Measurements from ENCODE around the gene NEK6.

NEK6 gene

GRCh38 chr9:124257844-124258606 is at the start of gene NEK6:
Gene NEK6, plus strand, starts transcription at chr9:124257949. Its CDS starts 44,016 bp downstream, at chr9:124301965.
- DNase-seq (ENCODE audit: low spot score), result peak; percentile 77

DNA sequence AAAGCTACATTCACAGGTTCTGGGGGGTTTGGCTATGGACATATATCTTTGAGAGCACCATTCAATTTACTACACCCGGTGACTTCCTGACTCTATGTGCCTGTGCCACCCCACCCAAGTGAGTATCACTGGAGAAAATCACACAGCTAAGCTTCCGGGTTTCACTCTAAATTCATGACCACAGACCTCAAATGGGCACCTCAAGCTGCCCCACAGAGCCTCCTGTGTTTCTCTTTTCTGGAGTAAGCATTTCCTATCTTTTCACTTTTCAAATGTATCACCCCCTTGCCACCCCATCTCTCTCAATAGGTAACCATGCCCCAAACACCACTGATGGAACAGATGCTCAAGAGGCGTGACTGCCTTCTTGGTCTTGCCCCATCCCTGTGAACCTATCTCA is 49.2 kb upstream of the NEK6 start:
- no peak for DNase-seq (ENCODE audit: low spot score)

- no peak for DNase-seq (ENCODE audit: low spot score)
Observed at GRCh38 chr9:124209279-124209678, 48.5 kb upstream of the NEK6 start.

DNA sequence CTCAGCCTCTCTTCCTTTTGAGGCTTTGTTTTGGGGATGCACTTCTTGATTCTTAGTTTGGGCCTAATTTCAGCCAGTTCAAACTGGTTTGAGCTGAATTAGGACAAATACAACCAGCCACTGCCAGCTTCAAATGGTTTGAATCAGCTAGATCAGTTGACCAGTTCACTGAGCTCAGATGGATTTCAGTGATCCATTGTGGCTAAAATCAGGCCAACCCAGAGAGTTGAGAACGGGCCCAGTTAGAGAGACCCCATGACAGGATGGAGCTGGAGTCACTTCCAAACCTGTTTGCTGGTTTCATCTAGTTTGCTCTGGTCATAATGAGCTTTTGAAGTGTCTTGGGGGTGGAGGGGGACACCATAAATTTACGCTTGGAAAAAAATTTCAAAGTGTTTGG is 48.0 kb upstream of the NEK6 start:
- no peak for DNase-seq (ENCODE audit: low spot score)

GRCh38 chr9:124210697-124211096 is 47.1 kb upstream of the NEK6 start:
- DNase-seq (ENCODE audit: low spot score), result no peak

DNA sequence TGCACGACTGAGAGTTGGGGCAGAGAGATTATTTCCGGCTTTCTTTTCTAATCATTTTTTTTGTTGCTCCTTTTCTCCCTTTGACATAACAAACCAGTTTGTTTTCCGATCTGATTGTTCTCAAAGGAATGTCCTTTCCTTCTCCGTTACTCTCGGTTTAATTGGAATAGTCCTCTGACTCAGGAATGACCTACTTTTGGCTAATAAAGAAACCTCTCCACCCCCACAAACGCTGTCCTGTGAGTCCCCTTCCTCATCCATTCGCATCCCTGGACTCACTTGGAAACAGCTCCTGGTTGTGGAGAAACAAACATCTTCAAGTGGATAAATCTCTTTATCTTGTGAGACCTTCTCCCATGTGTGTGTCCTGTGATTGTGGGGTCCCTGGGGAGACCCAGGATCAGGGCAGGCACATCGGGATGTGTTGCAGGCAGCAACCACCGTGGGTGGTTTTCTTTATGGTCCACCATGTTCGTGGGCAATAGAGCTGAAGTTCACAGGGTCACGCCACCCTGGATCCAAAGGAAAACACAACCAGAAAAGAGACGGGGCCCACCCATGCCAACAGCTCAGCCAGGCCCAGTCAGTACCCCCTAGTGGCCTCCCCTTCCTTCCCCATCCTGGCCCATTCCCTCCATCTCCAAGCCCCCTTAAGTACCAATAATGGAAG is 45.2 kb upstream of the NEK6 start:
- DNase-seq (ENCODE audit: low spot score), result peak; percentile 73

GRCh38 chr9:124213396-124213795 is 44.4 kb upstream of the NEK6 start:
- no peak for DNase-seq (ENCODE audit: low spot score)

- no peak for DNase-seq (ENCODE audit: low spot score)
Observed at GRCh38 chr9:124214116-124214515, 43.6 kb upstream of the NEK6 start.

- peak; percentile 6 for DNase-seq (ENCODE audit: low spot score)
Observed at GRCh38 chr9:124214596-124215367, 43.0 kb upstream of the NEK6 start.

DNA sequence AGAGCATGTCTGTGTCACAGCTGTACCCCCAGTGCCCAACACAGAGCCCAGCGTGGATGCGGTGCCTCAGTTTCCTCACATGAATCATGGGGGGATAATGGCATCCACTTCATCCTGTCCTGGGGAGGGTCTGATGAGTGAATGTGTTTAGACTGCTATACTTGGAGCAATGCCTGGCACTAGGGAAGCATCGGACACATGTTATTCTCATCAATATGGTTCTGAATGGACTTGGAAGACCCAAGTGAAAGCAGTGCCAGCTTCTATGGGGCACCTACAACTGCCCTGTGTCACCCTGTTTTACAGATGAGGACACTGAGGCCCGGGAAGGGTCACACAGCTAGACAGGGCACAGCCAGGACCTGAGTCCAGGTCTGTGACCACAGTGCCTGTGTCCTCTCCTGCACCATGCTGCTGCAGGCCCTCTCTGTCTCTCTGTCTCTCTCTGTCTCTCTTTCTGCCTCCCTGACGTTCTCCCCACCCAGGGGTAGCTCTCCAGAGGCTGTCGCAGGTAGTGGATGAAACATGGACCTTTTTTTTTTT is 42.3 kb upstream of the NEK6 start:
- DNase-seq (ENCODE audit: low spot score), result peak; percentile 5

- no peak for DNase-seq (ENCODE audit: low spot score)
Observed at GRCh38 chr9:124215956-124216355, 41.8 kb upstream of the NEK6 start.

DNA sequence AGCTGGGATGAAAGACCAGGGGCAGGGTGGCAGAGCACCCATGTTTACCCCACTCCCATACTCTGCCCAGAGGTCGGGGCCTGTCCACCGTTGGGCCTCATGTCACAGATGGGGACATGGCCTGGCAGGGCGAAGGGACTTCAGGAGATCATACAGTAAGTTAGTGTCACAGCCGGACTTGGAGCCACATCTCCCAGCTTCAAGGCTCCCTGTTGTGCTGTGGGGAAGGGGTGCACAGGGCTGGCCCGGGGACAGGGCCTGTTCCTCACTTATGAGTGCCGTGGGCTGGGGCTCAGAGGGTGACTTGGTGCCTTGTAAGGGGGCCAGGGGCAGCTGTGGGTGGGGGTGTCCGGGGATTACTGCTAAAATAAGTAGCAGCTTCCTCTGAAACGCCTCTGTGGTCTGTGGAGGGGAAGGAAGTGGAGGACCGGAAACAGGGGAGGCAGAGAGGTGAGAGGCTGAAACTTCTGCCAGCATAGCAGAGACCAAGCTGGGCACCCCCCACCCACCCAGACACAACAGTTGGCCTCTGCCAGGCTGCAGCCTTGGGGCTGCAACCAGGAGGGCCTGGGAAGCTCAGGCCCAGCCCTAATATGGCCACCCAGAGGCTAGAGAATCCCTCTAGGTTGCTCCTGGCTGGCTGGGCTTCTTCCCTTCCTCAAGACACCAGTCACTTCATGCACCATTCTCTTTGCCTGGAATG is 41.1 kb upstream of the NEK6 start:
- DNase-seq (ENCODE audit: low spot score), result peak; percentile 6

GRCh38 chr9:124217836-124218437 is 39.8 kb upstream of the NEK6 start:
- DNase-seq (ENCODE audit: low spot score), result peak; percentile 1

GRCh38 chr9:124218438-124218982 is 39.2 kb upstream of the NEK6 start:
- DNase-seq (ENCODE audit: low spot score), result peak; percentile 79

DNA sequence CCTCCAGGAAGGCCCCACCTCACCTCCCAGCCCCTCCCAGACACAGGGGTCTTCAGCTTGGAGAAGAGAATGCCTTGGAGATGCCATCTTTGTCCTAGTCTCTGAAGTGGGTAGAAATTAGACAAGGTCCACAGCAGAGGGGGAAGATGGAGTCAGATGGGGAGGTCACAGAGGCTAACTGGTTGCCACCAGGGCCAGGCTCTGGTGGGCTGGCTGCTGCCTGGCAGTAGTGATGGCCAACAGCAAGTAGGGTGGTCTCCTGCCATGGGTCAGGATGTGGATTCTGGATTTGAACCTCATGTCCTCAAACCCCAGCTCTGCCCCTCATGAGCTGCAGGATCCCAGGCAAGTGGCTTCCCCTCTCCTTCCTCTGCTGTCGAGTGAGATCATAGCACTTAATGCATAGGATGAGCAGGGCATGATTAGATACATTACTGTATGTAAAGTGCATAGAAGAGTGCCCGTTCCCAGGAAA is 38.7 kb upstream of the NEK6 start:
- no peak for DNase-seq (ENCODE audit: low spot score)

DNA sequence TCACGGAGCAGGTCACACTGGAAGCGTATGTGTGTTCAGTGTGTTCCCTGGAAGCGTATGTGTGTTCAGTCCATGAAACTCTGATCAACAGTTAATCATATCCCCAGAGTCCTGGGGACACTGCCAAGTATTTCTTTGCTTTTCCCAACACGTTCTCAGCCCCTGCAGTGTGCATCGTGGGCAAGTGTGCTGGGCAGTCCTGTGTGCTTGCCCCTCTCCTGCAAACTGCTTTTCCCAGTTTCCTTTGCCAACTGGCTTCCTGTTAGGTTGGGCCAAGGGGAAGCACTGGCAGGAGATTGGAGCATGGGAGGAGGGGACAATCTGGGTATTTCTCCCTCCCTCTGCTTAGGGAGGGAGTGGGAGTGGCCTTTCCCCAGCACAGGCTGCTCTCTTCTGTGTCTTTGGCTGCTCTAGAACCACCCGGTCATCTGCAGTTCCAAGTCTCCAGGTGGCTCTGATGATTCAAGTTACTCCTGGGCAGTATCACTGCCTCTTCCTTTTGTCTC is 36.8 kb upstream of the NEK6 start:
- DNase-seq (ENCODE audit: low spot score), result peak; percentile 45

GRCh38 chr9:124221676-124222075 is 36.1 kb upstream of the NEK6 start:
- no peak for DNase-seq (ENCODE audit: low spot score)

GRCh38 chr9:124222109-124222508 is 35.6 kb upstream of the NEK6 start:
- no peak for DNase-seq (ENCODE audit: low spot score)

DNA sequence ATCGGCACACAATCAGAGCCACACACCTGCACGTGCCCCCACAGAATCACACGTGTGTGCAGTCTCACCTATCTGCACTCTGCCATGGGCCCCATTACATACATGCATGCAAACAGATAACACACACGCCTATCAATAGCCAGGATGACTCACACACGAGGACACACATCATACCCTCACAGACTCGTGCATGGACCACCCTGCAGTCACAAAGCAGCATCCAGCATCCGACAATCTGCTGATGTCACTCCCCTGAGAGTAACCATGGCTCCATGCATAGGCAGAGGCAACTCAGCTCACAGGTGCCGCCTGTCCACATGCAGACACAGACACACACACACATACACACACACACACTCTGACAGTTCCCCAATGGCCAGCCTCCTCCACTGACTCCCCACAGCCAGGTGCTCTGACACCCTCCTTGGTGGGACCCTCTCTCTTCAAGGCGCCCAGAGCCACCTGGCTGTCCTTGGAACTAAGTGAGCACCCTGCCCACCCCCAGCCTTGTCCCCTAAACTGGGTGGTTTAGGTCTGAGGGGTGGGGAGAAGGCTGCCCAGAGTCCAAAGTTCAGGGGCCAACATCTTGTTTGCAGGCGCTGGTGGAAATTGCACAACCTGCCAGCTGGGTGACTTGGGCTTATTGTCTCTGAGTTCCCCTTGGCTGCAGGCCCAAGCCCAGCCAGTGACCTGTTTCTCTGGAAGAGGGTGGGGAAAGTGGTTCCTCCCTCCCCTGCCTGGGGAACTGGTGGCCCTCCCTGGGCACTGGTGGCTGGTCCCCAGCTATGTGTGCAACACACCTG is 34.6 kb upstream of the NEK6 start:
- peak; percentile 53 for DNase-seq (ENCODE audit: low spot score)

GRCh38 chr9:124225945-124226344 is 31.8 kb upstream of the NEK6 start:
- DNase-seq (ENCODE audit: low spot score), result no peak

Measured in AG20443 (cell line).